HCT116 (cell line): ENCODE results near the gene PLBD2. TPM values are rescaled to one million over a fixed set of nuclear protein-coding genes. Genes with fewer than 3 reads are reported as not detected.

ENCODE experiments used
- ATAC-seq: fragments of 200-7000 bp; cut with Tn5 transposase; 2 replicates; pipeline ENCODE4 v1.9.1; 2020; ENCODE audit warnings: mild to moderate bottlenecking, moderate library complexity
- BruUV-seq: library from RNA; stranded (reverse); fragments of 400-500 nt; replicated peaks from 2 replicates; lab custom pipeline; 2021; lab: Mats Ljungman, UMichigan
- CTCF ChIA-PET: fragments of 300-600 bp; sonication (Branson Sonifier 250); formaldehyde crosslinking; loops from one replicate; lab custom pipeline; 2021; ENCODE audit warnings: antibody characterized with exemption; lab: Charles Lee
- POLR2A ChIA-PET: fragments of 300-600, 350-600 bp; sonication (Branson Sonifier 250); formaldehyde crosslinking; loops from one replicate; lab custom pipeline; 2021; ENCODE audit warnings: antibody characterized with exemption; lab: Charles Lee
- RAD21 ChIA-PET, 2 experiments: fragments of 300-600 bp; sonication (Branson Sonifier 250); formaldehyde crosslinking; loops; one replicate each; lab custom pipeline; 2023; ENCODE audit warnings: low total read pairs in 2 of 2; ENCODE audit not compliant: uncharacterized antibody in 2 of 2, unreplicated experiment in 2 of 2, low non-redundant PET in 1 of 2; lab: Charles Lee
- DNase-seq: peaks from one replicate; pipeline ENCODE4 v3.0.0-alpha.2; 2010; ENCODE audit warnings: low read depth, low spot score
- H2AFZ ChIP-seq: fragments of 200-600 bp; shearing (Covaris generic), sonication (generic); 2 replicates; pipeline ENCODE4 v1.6.1; 2017; ENCODE audit warnings: low read depth, mixed run types, mixed read lengths, antibody characterized with exemption, low read length; ENCODE audit not compliant: poor library complexity, severe bottlenecking
- H3K27ac ChIP-seq: 2 replicates; pipeline ENCODE4 v1.5.1; 2012; ENCODE audit warnings: low read depth, low read length
- H3K27me3 ChIP-seq: fragments of 200-600 bp; sonication (generic); 2 replicates; pipeline ENCODE4 v1.6.1; 2016; ENCODE audit warnings: mixed run types, low read length, mixed read lengths; ENCODE audit not compliant: insufficient read depth
- H3K36me3 ChIP-seq, 2 experiments: fragments of 200-500 bp in 1 of 2; fragments of 200-600 bp in 1 of 2; sonication (Bioruptor generic) in 1 of 2; sonication (generic) in 1 of 2; 2 replicates each; pipeline versions ENCODE4 v1.5.1 to v1.6.1; 2014 to 2016; ENCODE audit warnings: low read length in 2 of 2, inconsistent platforms in 1 of 2, mixed read lengths in 1 of 2, mixed run types in 1 of 2; ENCODE audit not compliant: insufficient read depth in 2 of 2, control insufficient read depth in 1 of 2
- H3K4me1 ChIP-seq, 2 experiments: fragments of 200-600 bp in 1 of 2; sonication (generic) in 1 of 2; 2 replicates each; pipeline versions ENCODE4 v1.5.1 to v1.6.1; 2012 to 2017; ENCODE audit warnings: low read length in 2 of 2, inconsistent platforms in 1 of 2, mild to moderate bottlenecking in 1 of 2, mixed read lengths in 1 of 2, mixed run types in 1 of 2, moderate library complexity in 1 of 2; ENCODE audit not compliant: insufficient read depth in 2 of 2, control insufficient read depth in 1 of 2
- H3K4me2 ChIP-seq: fragments of 200-600 bp; sonication (generic); 2 replicates; pipeline ENCODE4 v1.6.1; 2017; ENCODE audit warnings: mixed run types, low read length, mixed read lengths
- H3K4me3 ChIP-seq, 2 experiments: fragments of 200-600 bp in 1 of 2; sonication (generic) in 1 of 2; replicated peaks in 1 of 2; 2 replicates each; pipeline ENCODE4 v1.5.1; 2011 to 2016; ENCODE audit warnings: low read length in 2 of 2, control low read depth in 1 of 2, low read depth in 1 of 2, mild to moderate bottlenecking in 1 of 2, mixed read lengths in 1 of 2, mixed run types in 1 of 2
- H3K79me2 ChIP-seq: fragments of 200-600 bp; sonication (generic); 2 replicates; pipeline ENCODE4 v1.6.1; 2017; ENCODE audit warnings: mild to moderate bottlenecking, mixed run types, low read length, moderate library complexity, mixed read lengths; ENCODE audit not compliant: insufficient read depth
- H3K9ac ChIP-seq: fragments of 200-600 bp; sonication (generic); 2 replicates; pipeline ENCODE4 v1.6.1; 2016; ENCODE audit warnings: low read length, mixed read lengths
- H3K9me2 ChIP-seq: fragments of 200-600 bp; sonication (generic), shearing (Covaris generic); 2 replicates; pipeline ENCODE4 v1.6.1; 2017; ENCODE audit warnings: mixed run types, mild to moderate bottlenecking, moderate library complexity; ENCODE audit not compliant: insufficient read depth
- H3K9me3 ChIP-seq, 2 experiments: fragments of 200-500 bp in 1 of 2; fragments of 200-600 bp in 1 of 2; sonication (Bioruptor generic) in 1 of 2; sonication (generic) in 1 of 2; 2 replicates each; pipeline ENCODE4 v1.6.1; 2014 to 2017; ENCODE audit warnings: low read length in 2 of 2, mixed read lengths in 2 of 2, inconsistent platforms in 1 of 2, low read depth in 1 of 2, mild to moderate bottlenecking in 1 of 2, mixed run types in 1 of 2, moderate library complexity in 1 of 2; ENCODE audit not compliant: control insufficient read depth in 1 of 2, insufficient read depth in 1 of 2
- H4K20me1 ChIP-seq: fragments of 200-600 bp; sonication (generic), shearing (Covaris generic); 2 replicates; pipeline ENCODE4 v1.6.1; 2017; ENCODE audit warnings: mixed run types, mild to moderate bottlenecking, moderate library complexity; ENCODE audit not compliant: insufficient read depth
- CBX3 ChIP-seq: IDR thresholded peaks from 2 replicates; pipeline ENCODE4 v1.6.1; 2012; ENCODE audit warnings: low read depth
- CEBPB ChIP-seq: IDR thresholded peaks from 2 replicates; pipeline ENCODE4 v1.6.1; 2012; ENCODE audit warnings: low read depth
- CTCF ChIP-seq, 3 experiments: fragments of 200-600 bp in 1 of 3; sonication (generic) in 1 of 3; IDR thresholded peaks in 2 of 3; conservative IDR thresholded peaks in 1 of 3; 2 replicates each; pipeline ENCODE4 v1.5.1; 2012 to 2017; ENCODE audit warnings: low read depth in 2 of 3, low read length in 2 of 3, antibody characterized with exemption in 1 of 3, borderline replicate concordance in 1 of 3, control low read depth in 1 of 3, mild to moderate bottlenecking in 1 of 3, mixed read lengths in 1 of 3, mixed run types in 1 of 3, moderate library complexity in 1 of 3; ENCODE audit not compliant: insufficient read depth in 1 of 3
- ELF1 ChIP-seq: IDR thresholded peaks from 2 replicates; pipeline ENCODE4 v1.6.1; 2012; ENCODE audit warnings: low read depth, borderline replicate concordance
- EZH2 ChIP-seq: fragments of 200-600 bp; sonication (generic); IDR thresholded peaks from 2 replicates; pipeline ENCODE4 v1.6.1; 2017; ENCODE audit warnings: antibody characterized with exemption, mixed run types
- EZH2phosphoT487 ChIP-seq: fragments of 200-600 bp; IDR thresholded peaks from 2 replicates; pipeline ENCODE4 v1.6.1; 2018; ENCODE audit warnings: antibody characterized with exemption, borderline replicate concordance
- JUND ChIP-seq: IDR thresholded peaks from 2 replicates; pipeline ENCODE4 v1.6.1; 2012
- MAX ChIP-seq: IDR thresholded peaks from 2 replicates; pipeline ENCODE4 v1.6.1; 2012
- POLR2AphosphoS5 ChIP-seq: IDR thresholded peaks from 2 replicates; pipeline ENCODE4 v1.6.1; 2011; ENCODE audit warnings: mild to moderate bottlenecking, low read depth, low read length, moderate library complexity
- REST ChIP-seq: IDR thresholded peaks from 2 replicates; pipeline ENCODE4 v1.6.1; 2012; ENCODE audit warnings: low read depth
- SIN3A ChIP-seq: IDR thresholded peaks from 2 replicates; pipeline ENCODE4 v1.6.1; 2012; ENCODE audit warnings: low read depth
- SRF ChIP-seq: IDR thresholded peaks from 2 replicates; pipeline ENCODE4 v1.6.1; 2012; ENCODE audit warnings: low read depth
- TCF7L2 ChIP-seq: IDR thresholded peaks from 2 replicates; pipeline ENCODE4 v1.7.0; 2011; ENCODE audit warnings: borderline replicate concordance, inconsistent platforms; ENCODE audit not compliant: insufficient read depth, insufficient read length; ENCODE audit errors: extremely low read depth
- YY1 ChIP-seq: IDR thresholded peaks from 2 replicates; pipeline ENCODE4 v1.6.1; 2011; ENCODE audit warnings: low read length, low read depth, moderate library complexity, mild to moderate bottlenecking; ENCODE audit not compliant: insufficient replicate concordance; ENCODE audit errors: extremely low read depth
- ZBTB33 ChIP-seq: IDR thresholded peaks from 2 replicates; pipeline ENCODE4 v1.6.1; 2011; ENCODE audit warnings: mild to moderate bottlenecking, low read length, moderate library complexity; ENCODE audit not compliant: insufficient replicate concordance; ENCODE audit errors: extremely low read depth
- ZFX ChIP-seq: fragments of 450-650 bp; IDR thresholded peaks from 2 replicates; pipeline ENCODE4 v1.6.1; 2017
- ZNF274 ChIP-seq: fragments of 200-500 bp; sonication (Bioruptor generic); IDR thresholded peaks from 2 replicates; pipeline ENCODE4 v1.6.1; 2014; ENCODE audit warnings: mild to moderate bottlenecking, low read depth, low read length, inconsistent platforms
- intact Hi-C: fragments of 100-400 bp; cut with micrococcal nuclease; formaldehyde crosslinking; loops from 2 replicates; pipeline ENCODE4 v1.10.0; 2022
- total RNA-seq: library from RNA; stranded (reverse); gene quantifications from one replicate; pipeline ENCODE4 v1.2.1, GENCODE V29; 2021; ENCODE audit not compliant: unreplicated experiment

The PLBD2 gene
- total RNA-seq, 1 experiment from 2014 or later = 45.0 TPM

GRCh38 chr12:113328368-113328889 is 30.0 kb upstream of the PLBD2 start:
- H3K27me3 ChIP-seq = no peaks in the 10 kb centered on the region
- ATAC-seq (no peak), DNase-seq (no peak)
- H3K79me2 ChIP-seq = peaks cover 7% of the 10 kb centered on the region; the same call in 1 of the 2 replicates
- no peak overlapping the region for H3K4me2 ChIP-seq
- no peaks in the 10 kb centered on the region for H3K9me2 ChIP-seq
- ChIA-PET CTCF (no interaction called here), POLR2A (no interaction called here), RAD21 (no interaction called here)
- H4K20me1 ChIP-seq = no peaks in the 10 kb centered on the region
- intact Hi-C loops = no loop called here
- H3K9ac ChIP-seq = no peak overlapping the region
- H3K36me3 ChIP-seq = peaks cover 0 to 11% of the 10 kb centered on the region in 2 experiments; a peak in 2 of 4 replicates
- H3K4me1 ChIP-seq = peaks cover 2 to 3% of the 10 kb centered on the region in 2 experiments; a peak in 2 of 4 replicates
- H3K4me3 ChIP-seq = no peak overlapping the region
- BruUV-seq = no TSS peak
- no peak overlapping the region for H2AFZ ChIP-seq
- no peaks in the 10 kb centered on the region for H3K9me3 ChIP-seq
- H3K27ac ChIP-seq = no peak overlapping the region
- no peak for TF ChIP-seq CTCF (IDR thresholded peaks at IDR 0.05 in 2 of 3, conservative IDR thresholded peaks at IDR 0.05 in 1 of 3; ENCODE audit: borderline replicate concordance in 1 of 3, insufficient read depth in 1 of 3, low read depth in 2 of 3, low read length in 2 of 3)
- TF ChIP-seq CBX3 = no peak
- TF ChIP-seq POLR2AphosphoS5 = no peak
- no peak for TF ChIP-seq YY1
- no peak for TF ChIP-seq ZNF274
- no peak for TF ChIP-seq JUND
- no peak for TF ChIP-seq SRF
- TF ChIP-seq MAX = no peak
- no peak for TF ChIP-seq EZH2
- no peak for TF ChIP-seq ZBTB33
- no peak for TF ChIP-seq TCF7L2
- TF ChIP-seq SIN3A = no peak
- TF ChIP-seq EZH2phosphoT487 = no peak
- TF ChIP-seq REST = no peak
- TF ChIP-seq ZFX = no peak
- no peak for TF ChIP-seq ELF1
- TF ChIP-seq CEBPB = no peak
